ENCODE measurements around the gene TMCO4.

Gene TMCO4

DNA sequence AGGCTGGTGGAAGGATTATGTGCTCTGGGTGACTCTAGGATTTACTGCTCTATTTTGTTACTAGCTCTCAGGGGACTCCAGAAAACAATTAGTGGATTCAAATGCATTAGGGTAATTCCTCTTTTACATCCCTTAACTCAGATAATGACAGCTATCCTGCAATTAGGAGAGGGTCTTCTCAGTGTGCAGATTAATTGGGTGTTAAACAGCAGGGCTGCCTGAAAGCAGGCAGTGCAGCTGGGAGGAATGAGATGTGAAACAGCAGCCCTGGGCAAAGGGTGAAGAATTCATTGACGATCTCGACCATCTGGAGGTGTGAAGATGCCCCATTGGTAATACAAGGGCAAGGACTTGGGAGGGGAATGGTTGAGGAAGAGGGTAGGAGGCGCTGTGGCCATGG is 68.9 kb downstream of the TMCO4 start:
- no peak overlapping the region for H3K4me3 ChIP-seq (ENCODE audit: low read depth, low read length)
- TF ChIP-seq CTCF (IDR thresholded peaks at IDR 0.05; ENCODE audit: low read depth, low read length), result no peak
- DNase-seq (ENCODE audit: low read depth, low spot score), result no peak
- in situ Hi-C loops (cut with HindIII; ENCODE audit: low sequenced_read_pairs), result no loop called here

- DNase-seq (ENCODE audit: low read depth, low spot score), result no peak
- in situ Hi-C loops (cut with HindIII; ENCODE audit: low sequenced_read_pairs), result no loop called here
These were observed 69.5 kb downstream of the TMCO4 start for GRCh38 chr1:19730232-19730631.

DNA sequence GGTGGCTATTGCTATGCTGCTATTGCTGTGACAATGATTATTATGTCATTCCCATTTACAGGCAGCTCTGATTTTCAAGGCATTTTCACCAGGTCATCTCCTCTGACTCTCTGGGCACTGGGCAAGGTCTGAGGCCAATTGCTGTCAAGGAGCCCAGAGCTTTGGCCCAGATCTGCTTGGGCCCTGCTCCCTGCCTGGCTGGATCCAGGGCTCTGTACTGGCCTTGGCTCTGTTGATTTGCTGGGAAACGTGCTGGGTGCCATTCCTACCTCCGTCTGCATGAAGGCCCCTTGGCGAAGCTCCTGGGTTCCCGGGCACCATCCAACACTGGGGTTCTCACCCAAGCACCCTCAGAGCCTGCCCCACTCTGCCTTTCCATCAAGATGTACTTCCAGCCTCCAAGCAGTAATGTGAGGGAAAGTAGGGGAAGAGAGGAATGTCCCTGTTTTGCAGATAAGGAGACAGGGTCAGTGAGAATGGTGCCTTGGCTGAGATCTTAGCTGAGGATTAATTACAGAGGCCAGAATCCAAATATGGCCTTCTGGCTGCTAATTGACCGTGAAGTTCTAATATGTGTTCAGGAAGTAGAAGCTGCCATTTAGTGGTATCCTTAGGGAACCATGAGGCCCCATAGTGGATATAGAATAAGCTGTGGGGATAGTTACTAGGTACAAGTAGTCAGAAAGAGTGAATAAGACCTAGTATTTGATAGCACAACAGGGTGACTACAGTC is 71.1 kb downstream of the TMCO4 start:
- no peak overlapping the region for H3K4me3 ChIP-seq (ENCODE audit: low read depth, low read length)
- in situ Hi-C loops (cut with HindIII; ENCODE audit: low sequenced_read_pairs), result no loop called here
- TF ChIP-seq CTCF (IDR thresholded peaks at IDR 0.05; ENCODE audit: low read depth, low read length), result no peak
- DNase-seq (ENCODE audit: low read depth, low spot score), result no peak

More at GRCh38 chr1:19730232-19730631, 69.5 kb downstream of the TMCO4 start:
- no peak for TF ChIP-seq CTCF (IDR thresholded peaks at IDR 0.05; ENCODE audit: low read depth, low read length)
- H3K4me3 ChIP-seq (ENCODE audit: low read depth, low read length), result no peak overlapping the region

- DNase-seq (ENCODE audit: low read depth, low spot score), result no peak
- TF ChIP-seq CTCF (IDR thresholded peaks at IDR 0.05; ENCODE audit: low read depth, low read length), result no peak
- no peak overlapping the region for H3K4me3 ChIP-seq (ENCODE audit: low read depth, low read length)
- in situ Hi-C loops (cut with HindIII; ENCODE audit: low sequenced_read_pairs), result no loop called here
These were observed 74.1 kb downstream of the TMCO4 start for GRCh38 chr1:19725606-19726005.

DNA sequence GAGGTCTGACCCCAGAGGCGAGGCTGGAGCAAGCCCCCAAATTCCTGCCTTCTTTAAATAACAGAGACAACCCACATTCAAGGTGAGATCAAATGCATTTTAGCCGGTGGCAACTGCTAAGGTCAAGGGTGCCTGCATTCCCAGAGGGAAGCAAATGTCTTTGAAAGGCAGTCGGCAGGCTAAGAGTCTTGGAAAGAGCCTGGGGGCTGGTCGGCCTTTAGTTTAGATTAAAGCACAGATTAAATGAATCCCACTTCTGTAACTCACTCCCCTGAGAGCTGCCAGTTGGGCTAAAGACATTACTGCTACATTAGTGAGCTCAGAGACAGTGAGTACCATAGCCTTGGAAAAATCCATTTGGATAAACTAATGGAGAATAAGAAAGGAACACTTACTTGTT is 75.8 kb downstream of the TMCO4 start:
- in situ Hi-C loops (cut with HindIII; ENCODE audit: low sequenced_read_pairs), result no loop called here
- no peak for TF ChIP-seq CTCF (IDR thresholded peaks at IDR 0.05; ENCODE audit: low read depth, low read length)
- no peak for DNase-seq (ENCODE audit: low read depth, low spot score)
- no peak overlapping the region for H3K4me3 ChIP-seq (ENCODE audit: low read depth, low read length)

GRCh38 chr1:19720973-19721372 is 78.7 kb downstream of the TMCO4 start:
- in situ Hi-C loops (cut with HindIII; ENCODE audit: low sequenced_read_pairs), result no loop called here
- TF ChIP-seq CTCF (IDR thresholded peaks at IDR 0.05; ENCODE audit: low read depth, low read length), result no peak
- H3K4me3 ChIP-seq (ENCODE audit: low read depth, low read length), result no peak overlapping the region
- DNase-seq (ENCODE audit: low read depth, low spot score), result no peak

Data from astrocyte of the spinal cord (primary cell).